ENCODE data around the gene C11orf91. TPM values are rescaled to one million over a fixed set of nuclear protein-coding genes. Genes with fewer than 3 reads are reported as not detected.
A peak's percentile ranks its signal among the peaks of the same experiment; 100 is the strongest.

Gene C11orf91
- total and polyA plus RNA-seq, 2 of the 8 experiments (the other 6 are each of a cell fraction or from before 2014, with no cell fraction given) = not detected

DNA sequence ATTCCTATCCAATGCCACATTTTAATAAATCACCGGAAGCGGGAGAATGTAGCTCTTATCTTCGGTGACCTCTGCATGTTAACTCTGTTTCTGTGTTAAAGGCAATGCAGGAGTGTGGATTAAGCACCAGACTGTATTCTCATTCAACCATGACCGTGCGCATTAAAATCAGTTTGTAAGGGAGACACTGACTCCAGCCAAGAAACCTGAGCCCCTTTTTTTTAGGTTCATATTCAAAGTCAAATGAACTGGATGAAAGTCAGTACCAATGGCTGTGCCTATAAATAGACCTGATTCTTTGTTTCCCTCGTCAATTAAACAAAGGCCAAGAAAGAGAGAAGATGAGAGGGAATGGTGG lies 32.2 kb downstream of the C11orf91 start:
- CTCF ChIA-PET (ENCODE audit: partially characterized antibody) = interaction anchor here (0.7 to 2.5 kb wide), 6 partner anchors 10 to 1091 kb away, joined by 3 to 8 read pairs (median 4); no protein-coding TSS in a partner anchor
- H3K79me2 ChIP-seq (ENCODE audit: control insufficient read depth in 1 of 2, insufficient read depth in 2 of 2, low read length in 2 of 2) = no peaks in the 10 kb centered on the region
- no peak overlapping the region for H4K8ac ChIP-seq (ENCODE audit: extremely low read depth, insufficient read depth, low read length)
- 59% methylated on average over 6 of the region's 6 CpGs; no CpG with 5 or more reads in 1 of the 2 experiments for WGBS, 2 experiments (ENCODE audit: extremely low coverage in 1 of 2, insufficient coverage in 1 of 2, insufficient read length in 1 of 2, insufficient replicate concordance in 2 of 2, low coverage in 1 of 2, low lambda C conversion rate in 2 of 2, missing lambda C conversion rate in 1 of 2)
- POLR2A ChIA-PET (ENCODE audit: partially characterized antibody) = no interaction called here
- no peak overlapping the region for H3K27ac ChIP-seq (ENCODE audit: low read depth, low read length)
- no peak overlapping the region for H2BK20ac ChIP-seq (ENCODE audit: low read length)
- no peak overlapping the region for H4K91ac ChIP-seq (replicated peaks; ENCODE audit: insufficient read length, low read length)
- peak overlapping the region in 1 of 4 experiments; percentile 8; a peak in 1 of 8 replicates for H3K4me3 ChIP-seq (ENCODE audit: extremely low read depth in 1 of 4, insufficient read depth in 2 of 4, low read depth in 3 of 4, low read length in 4 of 4)
- no peaks in the 10 kb centered on the region for H3K79me1 ChIP-seq (ENCODE audit: low read depth, low read length)
- H3K9me3 ChIP-seq (ENCODE audit: insufficient read depth in 2 of 2, low read depth in 1 of 2, low read length in 1 of 2) = no peaks in the 10 kb centered on the region
- no peak overlapping the region for H2BK120ac ChIP-seq (replicated peaks; ENCODE audit: low read depth, low read length)
- no peak overlapping the region for H3K9ac ChIP-seq (replicated peaks in 1 of 4; ENCODE audit: extremely low read depth in 1 of 4, low read depth in 3 of 4, low read length in 3 of 4)
- H3K4me2 ChIP-seq (ENCODE audit: insufficient read depth in 1 of 2, low read depth in 2 of 2, low read length in 2 of 2) = peak overlapping the region; percentile 27 to 45; a peak in 3 of 4 replicates
- FAIRE-seq (no peak), DNase-seq (ENCODE audit: low read depth in 1 of 2, low spot score in 2 of 2) (no peak)
- no peak overlapping the region for H3K23ac ChIP-seq (ENCODE audit: insufficient read length)
- H3K36me3 ChIP-seq (ENCODE audit: control insufficient read depth in 2 of 4, insufficient read depth in 4 of 4, low read length in 3 of 4) = no peaks in the 10 kb centered on the region
- no peak overlapping the region for H2BK15ac ChIP-seq (ENCODE audit: low read length)
- H4K20me1 ChIP-seq (replicated peaks in 1 of 2; ENCODE audit: control insufficient read depth in 1 of 2, insufficient read depth in 2 of 2, low read length in 2 of 2) = no peaks in the 10 kb centered on the region
- no peak overlapping the region for H3K18ac ChIP-seq (ENCODE audit: extremely low read depth, low read length)
- no peaks in the 10 kb centered on the region for H3K23me2 ChIP-seq (ENCODE audit: low read depth, low read length)
- no peak overlapping the region for H3K14ac ChIP-seq (ENCODE audit: insufficient read length)
- H2AFZ ChIP-seq (ENCODE audit: low read length) = peak overlapping the region; percentile 6; the same call in 1 of the 2 replicates
- H2AK5ac ChIP-seq (ENCODE audit: low read depth, low read length) = no peak overlapping the region
- no peak overlapping the region for H4K5ac ChIP-seq (ENCODE audit: insufficient read length, low read depth, low read length)
- peaks cover 0 to 18% (median 14%) of the 10 kb centered on the region in 4 experiments; a peak in 6 of 7 replicates for H3K4me1 ChIP-seq (replicated peaks in 1 of 4; ENCODE audit: control insufficient read depth in 3 of 4, insufficient read depth in 4 of 4, low read length in 3 of 4)
- no peak overlapping the region for H3K4ac ChIP-seq (replicated peaks; ENCODE audit: insufficient read length, low read depth, low read length)
- H3K27me3 ChIP-seq (replicated peaks in 1 of 4; ENCODE audit: control insufficient read depth in 3 of 4, extremely low read depth in 1 of 4, insufficient read depth in 3 of 4, low read length in 3 of 4) = no peaks in the 10 kb centered on the region; a peak in 1 of 7 replicates
- peak overlapping the region; percentile 91; the same call in 1 of the 2 replicates for H2BK5ac ChIP-seq (ENCODE audit: low read depth, low read length)
- no peak overlapping the region for H3K56ac ChIP-seq (replicated peaks; ENCODE audit: insufficient read length, low read depth, low read length)
- H2BK12ac ChIP-seq (ENCODE audit: low read depth, low read length) = no peak overlapping the region
- TF ChIP-seq ASH2L (IDR thresholded peaks at IDR 0.05; ENCODE audit: low read length) (peak; percentile 22), RBBP5 (IDR thresholded peaks at IDR 0.05; ENCODE audit: borderline replicate concordance, low read depth, low read length) (no peak)

Measured in H1 (cell line).